ENCODE measurements around the gene RAET1L.

GRCh38 chr6:150037526-150038201 is 12.3 kb upstream of the RAET1L start:
- TF ChIP-seq POLR2A (IDR thresholded peaks at IDR 0.05), result no peak
- TF ChIP-seq CTCF (IDR thresholded peaks at IDR 0.05), result no peak
